ENCODE data around the gene TNNC1.

DNA sequence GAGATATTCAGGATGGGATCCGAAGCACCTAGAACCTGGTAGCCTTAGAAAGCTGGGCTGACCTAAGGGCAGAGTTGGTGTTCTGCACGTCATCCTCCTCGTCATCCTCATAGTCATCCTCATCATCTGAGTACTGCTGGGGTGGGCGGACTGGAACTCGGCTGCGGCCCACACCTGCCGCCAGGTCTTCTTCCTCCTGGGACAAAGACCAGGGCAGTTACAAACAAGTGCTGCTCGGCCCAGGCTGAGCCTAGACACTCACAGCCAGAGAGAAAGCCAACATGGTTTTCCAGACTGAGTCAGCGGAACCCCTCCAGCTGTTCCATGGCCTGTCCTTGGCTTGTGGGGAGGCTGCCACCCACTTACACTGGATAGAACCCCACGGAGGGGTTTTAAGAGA, 49.5 kb downstream of the TNNC1 start:
- TF ChIP-seq, protein P1, sequence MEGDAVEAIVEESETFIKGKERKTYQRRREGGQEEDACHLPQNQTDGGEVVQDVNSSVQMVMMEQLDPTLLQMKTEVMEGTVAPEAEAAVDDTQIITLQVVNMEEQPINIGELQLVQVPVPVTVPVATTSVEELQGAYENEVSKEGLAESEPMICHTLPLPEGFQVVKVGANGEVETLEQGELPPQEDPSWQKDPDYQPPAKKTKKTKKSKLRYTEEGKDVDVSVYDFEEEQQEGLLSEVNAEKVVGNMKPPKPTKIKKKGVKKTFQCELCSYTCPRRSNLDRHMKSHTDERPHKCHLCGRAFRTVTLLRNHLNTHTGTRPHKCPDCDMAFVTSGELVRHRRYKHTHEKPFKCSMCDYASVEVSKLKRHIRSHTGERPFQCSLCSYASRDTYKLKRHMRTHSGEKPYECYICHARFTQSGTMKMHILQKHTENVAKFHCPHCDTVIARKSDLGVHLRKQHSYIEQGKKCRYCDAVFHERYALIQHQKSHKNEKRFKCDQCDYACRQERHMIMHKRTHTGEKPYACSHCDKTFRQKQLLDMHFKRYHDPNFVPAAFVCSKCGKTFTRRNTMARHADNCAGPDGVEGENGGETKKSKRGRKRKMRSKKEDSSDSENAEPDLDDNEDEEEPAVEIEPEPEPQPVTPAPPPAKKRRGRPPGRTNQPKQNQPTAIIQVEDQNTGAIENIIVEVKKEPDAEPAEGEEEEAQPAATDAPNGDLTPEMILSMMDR (IDR thresholded peaks at IDR 0.05; ENCODE audit: insufficient read depth, low read depth, low read length): no peak
- TF ChIP-seq EZH2 (IDR thresholded peaks at IDR 0.05; ENCODE audit: insufficient read depth, low read length): no peak

Measured in astrocyte (in vitro differentiated cells and primary cell).